Trophoblast cell (in vitro differentiated cells and primary cell): ENCODE data around the gene ETV2. TPM values are rescaled to one million over a fixed set of nuclear protein-coding genes. Genes with fewer than 3 reads are reported as not detected.
A peak's percentile ranks its signal among the peaks of the same experiment; 100 is the strongest.
"Not testable (repeated sequence)": the region's sequence is repeated elsewhere in the genome, so short reads cannot be mapped to it uniquely, and the experiment has no call there.

ENCODE experiments used
- DNase-seq, 2 donors: peaks; one replicate each; pipeline ENCODE4 v3.0.0-alpha.2; 2016
- H2AFZ ChIP-seq: 2 replicates; pipeline ENCODE4 v1.6.1; 2013; ENCODE audit warnings: low read length, moderate library complexity, mild to moderate bottlenecking; ENCODE audit not compliant: insufficient read depth, poor library complexity
- H2AK5ac ChIP-seq: 2 replicates; pipeline ENCODE4 v1.6.1; 2013; ENCODE audit warnings: mild to moderate bottlenecking, low read length
- H2BK120ac ChIP-seq: 2 replicates; pipeline ENCODE4 v1.6.1; 2013; ENCODE audit warnings: low read length, mild to moderate bottlenecking, moderate library complexity; ENCODE audit not compliant: insufficient read depth, poor library complexity
- H2BK12ac ChIP-seq: 2 replicates; pipeline ENCODE4 v1.6.1; 2013; ENCODE audit warnings: mild to moderate bottlenecking, low read length, moderate library complexity
- H2BK5ac ChIP-seq: 2 replicates; pipeline ENCODE4 v1.6.1; 2013; ENCODE audit warnings: low read length, low read depth, moderate library complexity, mild to moderate bottlenecking; ENCODE audit not compliant: poor library complexity
- H3K14ac ChIP-seq: 2 replicates; pipeline ENCODE4 v1.6.1; 2013; ENCODE audit warnings: mild to moderate bottlenecking, low read length
- H3K18ac ChIP-seq: 2 replicates; pipeline ENCODE4 v1.6.1; 2013; ENCODE audit warnings: mild to moderate bottlenecking, low read length
- H3K23ac ChIP-seq: 2 replicates; pipeline ENCODE4 v1.6.1; 2013; ENCODE audit warnings: low read length
- H3K27ac ChIP-seq: 2 replicates; pipeline ENCODE4 v1.5.1; 2013; ENCODE audit warnings: low read depth, mild to moderate bottlenecking, inconsistent platforms, low read length, moderate library complexity
- H3K27me3 ChIP-seq: 2 replicates; pipeline ENCODE4 v1.6.1; 2013; ENCODE audit warnings: inconsistent platforms, mild to moderate bottlenecking, low read length, moderate library complexity; ENCODE audit not compliant: insufficient read depth
- H3K36me3 ChIP-seq, 2 experiments: 1 replicate in 1 of 2; 2 replicates in 1 of 2; pipeline ENCODE4 v1.6.1; 2013; ENCODE audit warnings: low read length in 2 of 2, mild to moderate bottlenecking in 2 of 2, moderate library complexity in 1 of 2; ENCODE audit not compliant: insufficient read depth in 2 of 2, control insufficient read depth in 1 of 2
- H3K4ac ChIP-seq: 2 replicates; pipeline ENCODE4 v1.6.1; 2013; ENCODE audit warnings: low read depth, mild to moderate bottlenecking, low read length, moderate library complexity
- H3K4me1 ChIP-seq, 2 experiments: 1 replicate in 1 of 2; 2 replicates in 1 of 2; pipeline ENCODE4 v1.6.1; 2013; ENCODE audit warnings: low read length in 2 of 2, mild to moderate bottlenecking in 2 of 2, moderate library complexity in 1 of 2; ENCODE audit not compliant: insufficient read depth in 2 of 2, control insufficient read depth in 1 of 2
- H3K4me2 ChIP-seq: 2 replicates; pipeline ENCODE4 v1.6.1; 2013; ENCODE audit warnings: inconsistent platforms, mild to moderate bottlenecking, low read length, moderate library complexity
- H3K4me3 ChIP-seq: 2 replicates; pipeline ENCODE4 v1.5.1; 2013; ENCODE audit warnings: mild to moderate bottlenecking, low read depth, low read length, inconsistent platforms
- H3K79me1 ChIP-seq: one replicate; pipeline ENCODE4 v1.6.1; 2013; ENCODE audit warnings: low read length
- H3K79me2 ChIP-seq: 2 replicates; pipeline ENCODE4 v1.6.1; 2013; ENCODE audit warnings: low read length, mild to moderate bottlenecking; ENCODE audit not compliant: control insufficient read depth, insufficient read depth, poor library complexity
- H3K9ac ChIP-seq: 2 replicates; pipeline ENCODE4 v1.6.1; 2013; ENCODE audit warnings: mild to moderate bottlenecking, low read length
- H3K9me3 ChIP-seq: 2 replicates; pipeline ENCODE4 v1.6.1; 2013; ENCODE audit warnings: low read depth, mild to moderate bottlenecking, control low read depth, inconsistent platforms, low read length; ENCODE audit not compliant: insufficient read depth
- H4K12ac ChIP-seq: 2 replicates; pipeline ENCODE4 v1.6.1; 2013; ENCODE audit warnings: low read depth, mild to moderate bottlenecking, low read length, moderate library complexity
- H4K8ac ChIP-seq: 2 replicates; pipeline ENCODE4 v1.6.1; 2013; ENCODE audit warnings: low read depth, mild to moderate bottlenecking, low read length, moderate library complexity
- H4K91ac ChIP-seq: one replicate; pipeline ENCODE4 v1.6.1; 2013; ENCODE audit warnings: low read depth, mild to moderate bottlenecking, low read length, moderate library complexity
- WGBS: extraction: QIAGEN DNeasy Blood & Tissue Kit; methylation state at CpG from one replicate; pipeline ENCODE4 v1.1.7; 2013; ENCODE audit warnings: missing lambda C conversion rate; ENCODE audit not compliant: insufficient read length, insufficient coverage; ENCODE audit errors: extremely low coverage; 5-methylcytosine and 5-hydroxymethylcytosine counted together
- polyA plus RNA-seq: library from polyadenylated mRNA; stranded (reverse); fragments of 200-250 nt; gene quantifications from 2 replicates; pipeline ENCODE4 v1.2.3, GENCODE V29; 2013

The ETV2 gene, protein sequence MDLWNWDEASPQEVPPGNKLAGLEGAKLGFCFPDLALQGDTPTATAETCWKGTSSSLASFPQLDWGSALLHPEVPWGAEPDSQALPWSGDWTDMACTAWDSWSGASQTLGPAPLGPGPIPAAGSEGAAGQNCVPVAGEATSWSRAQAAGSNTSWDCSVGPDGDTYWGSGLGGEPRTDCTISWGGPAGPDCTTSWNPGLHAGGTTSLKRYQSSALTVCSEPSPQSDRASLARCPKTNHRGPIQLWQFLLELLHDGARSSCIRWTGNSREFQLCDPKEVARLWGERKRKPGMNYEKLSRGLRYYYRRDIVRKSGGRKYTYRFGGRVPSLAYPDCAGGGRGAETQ
- polyA plus RNA-seq = 1.0 and 1.2 TPM in 2 replicates

DNA sequence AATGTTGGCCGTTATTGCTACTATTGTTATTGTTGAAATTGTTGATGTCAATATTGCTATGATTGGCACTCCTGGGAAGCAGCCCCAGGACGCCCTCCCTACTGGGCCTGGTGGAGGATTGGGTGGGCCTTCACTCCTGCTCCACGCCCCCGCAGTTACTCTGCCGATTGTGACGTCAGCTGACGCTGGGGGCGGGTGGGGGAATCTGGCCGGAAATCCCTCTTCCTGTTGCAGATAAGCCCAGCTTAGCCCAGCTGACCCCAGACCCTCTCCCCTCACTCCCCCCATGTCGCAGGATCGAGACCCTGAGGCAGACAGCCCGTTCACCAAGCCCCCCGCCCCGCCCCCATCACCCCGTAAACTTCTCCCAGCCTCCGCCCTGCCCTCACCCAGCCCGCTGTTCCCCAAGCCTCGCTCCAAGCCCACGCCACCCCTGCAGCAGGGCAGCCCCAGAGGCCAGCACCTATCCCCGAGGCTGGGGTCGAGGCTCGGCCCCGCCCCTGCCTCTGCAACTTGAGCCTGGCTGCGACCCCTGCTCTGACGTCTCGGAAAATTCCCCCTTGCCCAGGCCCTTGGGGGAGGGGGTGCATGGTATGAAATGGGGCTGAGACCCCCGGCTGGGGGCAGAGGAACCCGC, at the start of gene ETV2:
ETV2 (plus strand) TSS at position 231 of the 637 bp plus-strand sequence. CDS start 716 bp downstream, outside the sequence.
- Histone ChIP-seq H3K79me1 (peaks cover 14% of the 10 kb centered on the region), H3K14ac (no peak within 1 kb of the TSS)
- no CpG with 5 or more reads among the region's 28 CpGs for WGBS

DNA sequence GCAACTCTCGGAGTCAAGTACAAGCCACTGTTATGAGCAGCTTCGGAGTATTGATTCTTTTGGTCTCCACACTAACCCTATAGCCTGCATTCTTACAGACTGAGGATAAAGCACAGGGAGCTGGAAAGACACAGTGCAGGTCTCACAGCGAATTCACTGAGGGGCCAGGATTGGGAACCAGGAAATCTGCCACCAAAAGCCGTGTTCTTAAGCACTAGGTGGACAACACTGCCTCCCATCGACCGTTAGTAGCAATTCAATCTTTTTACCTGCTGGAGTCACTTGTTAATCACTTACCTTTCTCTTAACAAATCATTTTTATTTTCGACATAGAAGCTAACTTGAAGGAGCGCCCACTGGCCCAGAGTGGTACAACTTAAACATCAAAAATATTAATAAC, 49.3 kb upstream of the ETV2 start:
- H2BK12ac ChIP-seq = no peak overlapping the region
- H2BK120ac ChIP-seq = no peak overlapping the region
- DNase-seq = peak in 1 of 2 donors; percentile 49
- H3K9ac ChIP-seq = no peak overlapping the region
- no peak overlapping the region for H4K8ac ChIP-seq
- no peak overlapping the region for H4K12ac ChIP-seq
- no peak overlapping the region for H4K91ac ChIP-seq
- no peaks in the 10 kb centered on the region for H3K4me1 ChIP-seq
- H3K4ac ChIP-seq = no peak overlapping the region
- H3K18ac ChIP-seq = no peak overlapping the region
- H3K79me2 ChIP-seq = no peaks in the 10 kb centered on the region
- H3K79me1 ChIP-seq = no peaks in the 10 kb centered on the region
- H2BK5ac ChIP-seq = no peak overlapping the region
- no peak overlapping the region for H3K4me2 ChIP-seq
- no CpG with 5 or more reads among the region's 8 CpGs for WGBS
- H2AK5ac ChIP-seq = no peak overlapping the region
- H2AFZ ChIP-seq = no peak overlapping the region
- H3K27ac ChIP-seq = no peak overlapping the region
- H3K23ac ChIP-seq = no peak overlapping the region
- no peaks in the 10 kb centered on the region for H3K27me3 ChIP-seq
- H3K36me3 ChIP-seq = no peaks in the 10 kb centered on the region
- H3K9me3 ChIP-seq = no peaks in the 10 kb centered on the region
- H3K4me3 ChIP-seq = no peak overlapping the region
- no peak overlapping the region for H3K14ac ChIP-seq

More for the DNA sequence above, at the start of gene ETV2:
- Histone ChIP-seq H3K18ac (no peak within 1 kb of the TSS), H2BK5ac (no peak within 1 kb of the TSS), H3K4me1 (peaks cover 17 to 24% of the 10 kb centered on the region in 2 experiments), H4K12ac (no peak within 1 kb of the TSS), H2BK12ac (no peak within 1 kb of the TSS), H3K4me2 (peak within 1 kb of the TSS; percentile 21), H4K8ac (peak within 1 kb of the TSS; percentile 50), H4K91ac (peak within 1 kb of the TSS; percentile 33), H2AFZ (no peak within 1 kb of the TSS), H3K4me3 (no peak within 1 kb of the TSS), H3K23ac (no peak within 1 kb of the TSS), H3K27me3 (no peaks in the 10 kb centered on the region), H3K9ac (no peak within 1 kb of the TSS), H2AK5ac (no peak within 1 kb of the TSS), H2BK120ac (peak within 1 kb of the TSS; percentile 5), H3K79me2 (peaks cover 2% of the 10 kb centered on the region), H3K36me3 (peaks cover 15 to 18% of the 10 kb centered on the region in 2 experiments), H3K27ac (no peak within 1 kb of the TSS), H3K9me3 (peaks cover 3% of the 10 kb centered on the region), H3K4ac (no peak within 1 kb of the TSS)
- DNase-seq = no peak

DNA sequence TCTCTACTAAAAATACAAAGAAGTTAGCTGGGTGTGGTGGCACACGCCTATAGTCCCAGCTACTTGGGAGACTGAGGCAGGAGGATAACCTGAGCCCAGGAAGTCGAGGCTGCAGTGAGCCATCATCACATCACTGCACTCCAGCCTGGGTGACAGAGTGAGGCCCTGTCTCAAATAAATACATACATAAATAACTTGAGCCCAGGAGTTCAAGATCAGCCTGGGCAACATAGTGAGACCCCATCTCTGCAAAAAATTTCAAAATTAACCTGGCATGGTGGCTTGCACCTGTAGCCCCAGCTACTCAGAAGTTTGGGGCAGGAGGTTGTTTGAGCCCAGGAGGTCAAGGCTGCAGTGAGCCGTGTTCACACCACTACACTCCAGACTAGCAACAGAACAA, 46.5 kb upstream of the ETV2 start:
- not testable (repeated sequence) for H3K79me1 ChIP-seq, H2AK5ac ChIP-seq, H4K8ac ChIP-seq, DNase-seq, H3K4me1 ChIP-seq, H3K9me3 ChIP-seq, H2BK12ac ChIP-seq, H3K36me3 ChIP-seq, H3K23ac ChIP-seq, H3K4me3 ChIP-seq, H3K4ac ChIP-seq, H3K4me2 ChIP-seq, H3K79me2 ChIP-seq, H3K14ac ChIP-seq, H2BK120ac ChIP-seq, H3K9ac ChIP-seq, H3K18ac ChIP-seq, H2BK5ac ChIP-seq, H3K27ac ChIP-seq, H4K12ac ChIP-seq, H2AFZ ChIP-seq, H4K91ac ChIP-seq, H3K27me3 ChIP-seq
- WGBS = no CpG with 5 or more reads among the region's 3 CpGs

- Histone ChIP-seq H4K91ac (no peak overlapping the region), H3K4me1 (no peaks in the 10 kb centered on the region), H2BK120ac (no peak overlapping the region), H3K9ac (no peak overlapping the region), H2BK5ac (no peak overlapping the region), H2AFZ (no peak overlapping the region), H3K23ac (no peak overlapping the region), H3K14ac (no peak overlapping the region), H3K18ac (no peak overlapping the region), H4K12ac (no peak overlapping the region), H3K4me2 (no peak overlapping the region), H3K27ac (no peak overlapping the region), H3K36me3 (no peaks in the 10 kb centered on the region), H3K79me1 (no peaks in the 10 kb centered on the region), H2BK12ac (no peak overlapping the region), H2AK5ac (no peak overlapping the region), H3K4ac (no peak overlapping the region), H3K9me3 (no peaks in the 10 kb centered on the region), H3K27me3 (no peaks in the 10 kb centered on the region), H4K8ac (no peak overlapping the region), H3K79me2 (no peaks in the 10 kb centered on the region), H3K4me3 (no peak overlapping the region)
- WGBS = no CpG with 5 or more reads among the region's 1 CpG
- no peak for DNase-seq
Observed at GRCh38 chr19:35595928-35596327, 45.6 kb upstream of the ETV2 start.
